PC-9 (cell line): ENCODE data around the gene GPT2. TPM values are rescaled to one million over a fixed set of nuclear protein-coding genes. Genes with fewer than 3 reads are reported as not detected.
A peak's percentile ranks its signal among the peaks of the same experiment; 100 is the strongest.

Source experiments
- BruUV-seq: library from RNA; stranded (reverse); fragments of 400-500 nt; replicated peaks from 2 replicates; lab custom pipeline; 2021; lab: Mats Ljungman, UMichigan
- CTCF ChIA-PET: fragments of 300-600 bp; sonication (Branson Sonifier 250); formaldehyde crosslinking; loops from one replicate; lab custom pipeline; 2022; ENCODE audit warnings: antibody characterized with exemption; lab: Charles Lee
- POLR2A ChIA-PET: fragments of 300-600 bp; sonication (Branson Sonifier 250); formaldehyde crosslinking; loops from one replicate; lab custom pipeline; 2022; ENCODE audit warnings: antibody characterized with exemption; ENCODE audit not compliant: unreplicated experiment; lab: Charles Lee
- DNase-seq, 2 experiments: peaks; one replicate each; pipeline versions ENCODE4 v3.0.0 to v3.0.0-alpha.2; 2015 to 2022; ENCODE audit warnings: mixed read lengths in 1 of 2
- H2AFZ ChIP-seq: fragments of 200-600 bp; sonication (generic); 2 replicates; pipeline ENCODE4 v1.8.1; 2017; ENCODE audit warnings: antibody characterized with exemption
- H3F3A ChIP-seq: fragments of 200-600 bp; sonication (generic); 2 replicates; pipeline ENCODE4 v1.8.1; 2017; ENCODE audit warnings: antibody characterized with exemption, mild to moderate bottlenecking, low read depth; ENCODE audit not compliant: insufficient read depth
- H3K27ac ChIP-seq: fragments of 200-600 bp; sonication (generic); 2 replicates; pipeline ENCODE4 v1.6.1; 2016; ENCODE audit warnings: mixed run types
- H3K27me3 ChIP-seq: fragments of 200-600 bp; sonication (generic); 2 replicates; pipeline ENCODE4 v1.6.1; 2016; ENCODE audit warnings: low read depth, mixed run types; ENCODE audit not compliant: insufficient read depth
- H3K36me3 ChIP-seq: fragments of 200-600 bp; sonication (generic); 2 replicates; pipeline ENCODE4 v1.6.1; 2016; ENCODE audit warnings: low read depth, mixed run types
- H3K4me1 ChIP-seq: fragments of 200-600 bp; sonication (generic); replicated peaks from 2 replicates; pipeline ENCODE4 v1.6.1; 2016; ENCODE audit warnings: mixed run types; ENCODE audit not compliant: insufficient read depth
- H3K4me2 ChIP-seq: fragments of 200-600 bp; sonication (generic); 2 replicates; pipeline ENCODE4 v1.6.1; 2017; ENCODE audit warnings: mixed run types
- H3K4me3 ChIP-seq: fragments of 200-600 bp; sonication (generic); 2 replicates; pipeline ENCODE4 v1.6.1; 2016; ENCODE audit warnings: mixed run types
- H3K79me2 ChIP-seq: fragments of 200-600 bp; sonication (generic); 2 replicates; pipeline ENCODE4 v1.6.1; 2017; ENCODE audit warnings: low read depth, mixed run types
- H3K9me2 ChIP-seq: fragments of 200-600 bp; sonication (generic); 2 replicates; pipeline ENCODE4 v1.8.1; 2017; ENCODE audit warnings: mild to moderate bottlenecking; ENCODE audit not compliant: insufficient read depth
- H3K9me3 ChIP-seq: fragments of 200-600 bp; sonication (generic); 2 replicates; pipeline ENCODE4 v1.8.1; 2016; ENCODE audit warnings: low read depth; ENCODE audit not compliant: insufficient read depth
- H4K20me1 ChIP-seq: fragments of 200-600 bp; sonication (generic); 2 replicates; pipeline ENCODE4 v1.8.1; 2017; ENCODE audit not compliant: insufficient read depth
- CTCF ChIP-seq: fragments of 200-600 bp; sonication (generic); conservative IDR thresholded peaks from 2 replicates; pipeline ENCODE4 v1.6.1; 2017; ENCODE audit warnings: mixed run types, antibody characterized with exemption, mild to moderate bottlenecking, moderate library complexity
- EZH2 ChIP-seq: fragments of 200-600 bp; sonication (generic); IDR thresholded peaks from 2 replicates; pipeline ENCODE4 v1.8.0; 2017; ENCODE audit warnings: antibody characterized with exemption, low read depth
- intact Hi-C: fragments of 100-400 bp; cut with micrococcal nuclease; formaldehyde crosslinking; loops from one replicate; pipeline ENCODE4 v1.10.0; 2022; ENCODE audit not compliant: unreplicated experiment
- total RNA-seq: library from RNA; stranded (reverse); gene quantifications from 2 replicates; pipeline ENCODE4 v1.2.3, GENCODE V29; 2021

Gene GPT2
- total RNA-seq, 1 experiment from 2014 or later: 67.2 TPM

GRCh38 chr16:46974352-46974751 is 90.2 kb downstream of the GPT2 start:
- CTCF ChIA-PET: no interaction called here
- no peaks in the 10 kb centered on the region for H3K9me2 ChIP-seq
- H3K27ac ChIP-seq: peak overlapping the region; percentile 85
- TF ChIP-seq EZH2: no peak
- TF ChIP-seq CTCF: no peak; the same call in 1 of the 2 replicates
- no TSS peak for BruUV-seq
- H3F3A ChIP-seq: peaks cover 38% of the 10 kb centered on the region
- POLR2A ChIA-PET: interaction anchor here (0.6 kb wide), 1 partner anchor 12 kb away, joined by 3 read pairs; no protein-coding TSS in a partner anchor
- no peaks in the 10 kb centered on the region for H3K9me3 ChIP-seq
- H4K20me1 ChIP-seq: peaks cover 31% of the 10 kb centered on the region
- H3K4me1 ChIP-seq: peaks cover 41% of the 10 kb centered on the region
- intact Hi-C loops: loop anchor here (10.0 kb wide), 1 partner anchor 1270 kb away; the partner anchor contains the start of genes ABCC11 and LONP2
- peaks cover 19% of the 10 kb centered on the region for H3K36me3 ChIP-seq
- H3K79me2 ChIP-seq: peaks cover 53% of the 10 kb centered on the region
- peak overlapping the region; percentile 90 for H2AFZ ChIP-seq
- no peak for DNase-seq
- H3K4me2 ChIP-seq: peak overlapping the region; percentile 99
- H3K4me3 ChIP-seq: peak overlapping the region; percentile 91
- no peaks in the 10 kb centered on the region for H3K27me3 ChIP-seq

- H3K4me3 ChIP-seq: no peak overlapping the region
- TF ChIP-seq EZH2 (no peak), CTCF (no peak)
- H3K9me2 ChIP-seq: no peaks in the 10 kb centered on the region
- H3K79me2 ChIP-seq: peaks cover 45% of the 10 kb centered on the region
- CTCF ChIA-PET: interaction anchor here (0.7 kb wide), 1 partner anchor 10 kb away, joined by 3 read pairs; no protein-coding TSS in a partner anchor
- peaks cover 41% of the 10 kb centered on the region for H3K4me1 ChIP-seq
- intact Hi-C loops: loop anchor here (10.0 kb wide), 1 partner anchor 1270 kb away; the partner anchor contains the start of genes ABCC11 and LONP2
- no peaks in the 10 kb centered on the region for H3K9me3 ChIP-seq
- peaks cover 24% of the 10 kb centered on the region for H4K20me1 ChIP-seq
- no peak overlapping the region for H3K4me2 ChIP-seq
- H3K27ac ChIP-seq: no peak overlapping the region
- peaks cover 11% of the 10 kb centered on the region for H3K36me3 ChIP-seq
- H2AFZ ChIP-seq: no peak overlapping the region
- H3F3A ChIP-seq: peaks cover 34% of the 10 kb centered on the region
- DNase-seq: no peak
- no TSS peak for BruUV-seq
- H3K27me3 ChIP-seq: no peaks in the 10 kb centered on the region
- POLR2A ChIA-PET: no interaction called here
Measured at GRCh38 chr16:46975165-46975564, 91.0 kb downstream of the GPT2 start.

- H3K4me2 ChIP-seq: peak overlapping the region; percentile 54
Measured at GRCh38 chr16:46975908-46976470, 91.8 kb downstream of the GPT2 start.

More at GRCh38 chr16:46975908-46976470, 91.8 kb downstream of the GPT2 start:
- BruUV-seq: no TSS peak
- Histone ChIP-seq H3K27me3 (no peaks in the 10 kb centered on the region), H3K27ac (peak overlapping the region; percentile 80), H2AFZ (peak overlapping the region; percentile 24; the same call in 1 of the 2 replicates), H3K36me3 (peaks cover 8% of the 10 kb centered on the region; the same call in 1 of the 2 replicates), H3F3A (peaks cover 32% of the 10 kb centered on the region), H3K4me3 (no peak overlapping the region), H3K4me1 (peaks cover 40% of the 10 kb centered on the region), H3K9me2 (no peaks in the 10 kb centered on the region), H3K9me3 (no peaks in the 10 kb centered on the region), H3K79me2 (peaks cover 37% of the 10 kb centered on the region), H4K20me1 (peaks cover 17% of the 10 kb centered on the region)
- ChIA-PET CTCF (interaction anchor here (0.7 kb wide), 1 partner anchor 9 kb away, joined by 3 read pairs; no protein-coding TSS in a partner anchor), POLR2A (interaction anchor here (0.6 to 0.7 kb wide), 3 partner anchors 92 to 1342 kb away, joined by 7 read pairs; no protein-coding TSS in a partner anchor)
- TF ChIP-seq EZH2 (no peak), CTCF (no peak)
- intact Hi-C loops: loop anchor here (10.0 kb wide), 1 partner anchor 1269 kb away; the partner anchor contains the start of genes ABCC11 and LONP2
- no peak for DNase-seq
